ENCODE results near the gene TMEM51.

The TMEM51 gene

DNA sequence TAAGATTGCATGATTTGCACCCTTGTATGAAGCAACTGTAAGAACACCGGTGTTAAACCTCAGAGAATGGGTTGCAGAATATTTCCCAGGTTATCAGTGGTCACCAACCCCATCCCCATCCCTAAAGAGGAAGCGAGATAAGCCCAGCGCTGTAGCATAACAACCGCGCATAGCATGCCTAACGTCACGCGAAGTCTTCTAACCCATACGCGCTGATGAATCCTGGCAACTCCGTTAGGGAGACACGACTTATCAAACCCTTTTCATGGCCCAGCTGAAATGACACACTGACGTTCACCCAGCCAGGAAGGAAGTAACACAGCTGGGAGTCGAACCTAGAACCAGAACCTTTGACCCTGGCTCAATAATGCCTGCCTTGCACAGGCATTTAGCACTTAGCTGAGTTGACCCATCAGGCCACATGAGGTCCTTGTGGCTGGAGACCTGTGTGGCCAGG lies 24.2 kb downstream of the TMEM51 start:
- DNase-seq (ENCODE audit: low read depth) = no peak

DNA sequence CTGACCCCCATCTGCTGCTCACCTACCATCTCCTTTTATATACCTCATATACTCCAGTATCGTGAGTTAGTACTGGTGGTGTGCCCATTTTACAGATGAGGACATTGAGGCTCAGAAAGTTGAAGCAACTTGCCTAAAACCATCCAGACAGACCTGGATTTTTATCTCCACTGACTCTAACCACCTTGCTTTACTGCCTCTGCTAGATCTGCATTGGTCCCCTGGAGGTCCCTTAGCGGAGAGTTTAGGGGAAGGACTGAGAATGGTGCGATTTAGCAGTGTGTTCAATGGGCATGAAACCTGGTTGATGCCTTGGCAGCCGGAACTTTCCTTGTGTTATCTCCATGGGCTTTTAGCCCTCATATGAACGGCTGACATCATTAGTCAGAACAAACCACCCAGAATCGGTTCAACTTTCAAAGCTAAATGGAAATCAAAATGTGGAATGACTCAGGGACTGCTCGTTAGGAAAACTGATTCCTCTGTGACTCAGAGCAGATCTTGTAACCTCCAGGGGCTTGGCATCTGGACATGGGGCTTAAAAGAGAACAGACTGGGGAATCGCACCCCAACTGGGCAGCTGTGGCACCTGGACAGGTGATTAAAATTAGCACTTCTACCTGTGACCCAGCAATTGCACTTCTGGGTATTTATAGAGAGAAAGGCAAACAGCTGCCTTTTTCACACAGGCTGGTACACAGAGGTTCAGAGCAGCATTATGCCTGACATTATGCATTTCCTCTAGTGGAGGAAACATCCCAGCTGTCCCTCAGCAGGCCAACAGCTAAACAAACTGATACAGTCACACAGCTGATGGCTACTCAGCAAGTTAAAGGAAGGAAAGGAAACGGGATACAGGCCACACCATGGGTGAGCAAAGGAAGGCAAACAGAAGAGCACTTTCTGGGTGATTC lies 25.3 kb downstream of the TMEM51 start:
- DNase-seq (ENCODE audit: low read depth) = no peak

DNA sequence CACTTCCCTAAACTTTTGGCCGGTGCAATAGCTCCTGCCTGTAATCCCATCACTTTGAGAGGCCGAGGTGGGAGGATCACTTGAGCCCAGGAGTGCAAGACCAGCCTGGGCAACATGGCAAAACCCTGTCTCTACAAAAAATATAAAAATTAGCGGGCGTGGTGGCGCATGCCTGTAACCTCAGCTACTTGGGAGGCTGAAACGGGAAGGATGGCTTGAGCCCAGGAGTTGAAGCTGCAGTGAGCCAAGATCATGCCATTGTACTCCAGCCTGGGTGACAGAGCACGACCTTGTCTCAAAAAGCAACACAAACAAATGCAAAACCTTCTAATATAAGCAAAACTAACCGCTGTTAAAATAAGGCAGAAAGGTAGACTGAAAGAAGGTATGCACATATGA lies 25.9 kb downstream of the TMEM51 start:
- DNase-seq (ENCODE audit: low read depth) = no peak

DNA sequence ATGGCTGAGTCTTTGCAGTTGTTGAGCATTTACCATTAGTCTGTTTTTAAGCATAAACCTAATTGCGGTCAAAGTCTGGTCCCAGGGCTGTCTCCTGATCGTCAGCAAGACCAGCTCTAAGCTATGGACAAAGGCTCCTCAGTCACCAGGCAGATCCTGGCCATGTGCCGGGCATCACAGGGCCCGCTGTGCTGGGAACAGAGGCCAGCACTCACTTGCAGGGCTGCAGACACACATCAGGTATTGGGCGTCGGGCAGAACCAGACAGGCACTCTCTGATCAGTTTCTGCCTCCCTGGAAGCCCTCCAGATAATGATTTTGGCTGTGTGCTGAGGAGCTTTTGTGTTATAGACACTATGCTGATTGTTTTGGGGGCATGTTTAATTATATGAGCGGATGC lies 26.6 kb downstream of the TMEM51 start:
- no peak for DNase-seq (ENCODE audit: low read depth)

DNA sequence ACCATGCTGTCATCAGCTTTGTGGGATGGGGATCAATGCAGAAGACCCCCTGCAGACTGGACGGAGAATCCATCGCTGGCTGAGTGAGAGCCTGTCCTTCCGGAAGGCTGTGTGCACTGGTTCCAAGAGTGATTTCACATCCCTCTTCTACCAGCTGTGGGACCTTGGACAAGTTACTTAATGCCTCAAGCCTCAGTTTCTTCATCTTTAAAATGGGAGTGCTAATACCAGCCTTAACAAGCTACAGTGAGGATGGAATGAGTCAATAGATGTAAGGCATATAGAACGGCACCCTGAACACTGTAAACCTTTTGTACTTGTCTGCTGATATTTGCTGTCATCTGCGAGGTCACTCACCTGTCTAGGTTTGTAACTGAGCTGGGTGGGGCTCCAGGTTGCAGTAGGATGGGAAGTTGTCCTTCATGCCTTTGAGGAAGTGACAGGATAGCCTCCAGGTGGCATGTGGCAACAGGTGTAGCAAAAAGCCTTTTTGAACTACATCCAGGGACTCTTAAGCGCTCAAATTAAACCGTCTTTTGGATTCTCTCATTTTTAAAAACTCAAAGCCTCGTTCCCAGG lies 27.5 kb downstream of the TMEM51 start:
- DNase-seq (ENCODE audit: low read depth) = no peak

DNA sequence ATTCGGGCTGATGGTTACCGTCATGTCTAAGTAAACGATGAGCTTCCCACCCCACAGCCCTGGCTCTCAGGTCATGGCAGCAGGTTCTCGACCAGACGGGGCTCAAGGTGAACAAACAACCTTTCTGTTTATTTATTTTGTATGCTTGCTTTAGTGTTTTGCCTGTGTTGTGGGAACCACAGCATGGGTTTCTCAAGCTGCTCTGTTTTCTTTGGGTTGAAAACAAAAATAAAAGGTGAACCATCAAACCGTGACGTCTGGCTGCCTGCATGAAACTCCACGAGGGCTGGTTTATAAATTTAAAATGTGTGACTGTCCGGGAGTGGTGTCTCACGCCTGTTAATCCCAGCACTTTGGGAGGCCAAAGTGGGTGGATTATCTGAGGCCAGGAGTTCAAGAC lies 28.0 kb downstream of the TMEM51 start:
- no peak for DNase-seq (ENCODE audit: low read depth)

DNA sequence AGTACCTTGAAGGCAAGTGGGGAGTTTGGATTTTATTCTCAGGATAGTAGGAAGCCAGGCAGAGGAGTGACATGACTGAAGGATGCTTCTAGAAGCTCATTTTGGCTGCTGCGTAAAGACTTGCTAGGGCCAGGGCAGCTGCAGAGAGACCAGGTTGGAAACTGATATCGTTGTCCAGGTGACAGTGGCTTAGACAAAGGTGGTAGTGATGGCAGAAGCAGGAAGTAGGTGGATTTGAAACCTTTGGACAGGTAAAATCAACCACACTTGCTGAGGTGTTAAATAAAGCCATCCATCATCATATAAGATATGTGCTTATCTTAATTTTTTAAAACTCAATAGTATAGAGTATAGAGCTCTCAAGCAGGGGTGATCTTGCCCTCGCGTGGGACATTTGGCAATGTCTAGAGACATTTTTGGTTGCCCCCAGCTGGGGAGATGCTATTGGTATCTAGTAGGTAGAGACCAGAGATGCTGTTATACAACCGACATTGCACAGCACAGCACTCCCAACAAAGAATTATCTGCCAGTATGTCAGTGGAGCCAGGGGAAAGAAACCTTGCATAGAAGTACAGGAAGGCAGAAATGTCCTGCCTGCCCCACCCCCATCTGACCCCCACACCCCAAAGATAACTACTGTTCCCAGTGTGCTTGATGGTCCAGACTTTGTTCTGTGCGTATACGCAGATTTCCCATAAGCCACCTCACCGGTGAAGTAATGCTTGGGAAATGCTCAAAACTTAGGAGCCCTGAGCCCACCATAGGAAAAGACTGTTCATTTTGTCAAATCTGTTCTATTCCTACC lies 31.1 kb downstream of the TMEM51 start:
- DNase-seq (ENCODE audit: low read depth) = no peak

DNA sequence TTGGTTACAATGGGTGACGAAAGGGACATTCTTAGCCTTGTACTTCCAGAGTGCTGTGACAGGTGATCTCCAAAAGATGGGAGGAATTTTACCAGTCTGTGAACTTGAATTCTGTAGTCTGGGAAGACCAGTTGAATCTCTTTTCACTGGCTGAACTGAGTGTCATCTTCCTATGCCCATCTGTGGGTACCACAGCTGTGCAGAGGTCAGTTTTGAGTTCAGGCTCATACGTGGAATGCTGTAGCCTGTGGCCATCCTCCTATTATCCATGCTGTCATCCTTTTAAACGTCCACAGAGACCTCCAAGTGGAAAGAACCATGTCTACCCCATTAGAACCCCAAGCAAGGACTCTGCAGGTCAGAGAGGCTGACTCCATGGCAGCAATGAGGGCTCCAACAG lies 32.1 kb downstream of the TMEM51 start:
- no peak for DNase-seq (ENCODE audit: low read depth)

DNA sequence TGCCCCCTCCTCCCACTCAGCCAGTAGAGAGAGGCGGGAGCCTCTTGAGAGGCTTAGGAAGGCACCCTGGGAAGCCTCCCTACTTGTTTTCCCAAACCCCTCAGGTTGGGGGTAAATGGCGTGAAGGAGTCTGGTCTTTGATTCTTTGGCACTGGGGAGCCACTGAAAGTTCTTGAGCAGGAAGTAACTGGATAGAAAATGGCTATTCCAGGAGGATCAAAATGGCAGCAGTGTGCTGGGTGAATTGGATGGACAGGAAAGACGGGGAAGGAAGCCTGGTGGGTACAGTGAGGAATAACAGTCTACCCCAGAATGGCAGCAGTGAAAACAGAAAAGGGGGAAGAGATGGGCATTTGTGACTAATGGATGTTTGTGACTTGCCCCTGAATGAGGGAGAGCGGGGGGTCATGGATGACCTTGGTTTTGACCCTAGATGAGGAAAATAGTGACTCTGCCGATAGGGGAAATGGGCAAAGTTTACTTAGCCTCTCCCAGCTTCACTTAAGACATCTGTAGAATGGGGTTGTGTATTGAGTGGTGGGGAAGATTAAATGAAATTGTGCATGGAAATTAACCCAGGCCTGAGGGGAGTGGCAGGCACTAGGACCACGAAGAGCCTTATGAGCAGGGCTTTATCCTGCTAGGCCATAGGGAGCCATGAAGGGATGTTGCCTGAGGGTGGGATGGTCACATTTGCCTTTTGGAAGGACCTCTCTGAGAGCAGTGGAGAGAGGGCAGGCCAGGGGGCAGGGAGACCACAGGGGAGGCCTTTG lies 32.7 kb downstream of the TMEM51 start:
- DNase-seq (ENCODE audit: low read depth) = no peak

DNA sequence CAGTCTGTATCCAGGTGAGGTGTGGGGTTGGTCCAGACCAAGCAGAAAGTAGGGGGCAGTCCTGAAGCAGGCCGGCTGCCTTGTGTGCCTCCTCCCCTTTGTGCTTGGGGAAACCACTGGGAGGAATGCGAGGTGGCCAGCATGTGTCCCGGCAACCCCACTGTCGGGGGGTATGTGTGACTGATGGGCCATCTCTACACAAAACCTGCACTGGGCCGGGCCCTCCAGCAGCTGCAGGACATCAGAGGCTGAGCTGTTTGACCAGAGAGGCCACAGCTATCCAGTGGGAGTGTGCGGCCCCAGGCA lies 33.3 kb downstream of the TMEM51 start:
- DNase-seq (ENCODE audit: low read depth) = no peak

DNA sequence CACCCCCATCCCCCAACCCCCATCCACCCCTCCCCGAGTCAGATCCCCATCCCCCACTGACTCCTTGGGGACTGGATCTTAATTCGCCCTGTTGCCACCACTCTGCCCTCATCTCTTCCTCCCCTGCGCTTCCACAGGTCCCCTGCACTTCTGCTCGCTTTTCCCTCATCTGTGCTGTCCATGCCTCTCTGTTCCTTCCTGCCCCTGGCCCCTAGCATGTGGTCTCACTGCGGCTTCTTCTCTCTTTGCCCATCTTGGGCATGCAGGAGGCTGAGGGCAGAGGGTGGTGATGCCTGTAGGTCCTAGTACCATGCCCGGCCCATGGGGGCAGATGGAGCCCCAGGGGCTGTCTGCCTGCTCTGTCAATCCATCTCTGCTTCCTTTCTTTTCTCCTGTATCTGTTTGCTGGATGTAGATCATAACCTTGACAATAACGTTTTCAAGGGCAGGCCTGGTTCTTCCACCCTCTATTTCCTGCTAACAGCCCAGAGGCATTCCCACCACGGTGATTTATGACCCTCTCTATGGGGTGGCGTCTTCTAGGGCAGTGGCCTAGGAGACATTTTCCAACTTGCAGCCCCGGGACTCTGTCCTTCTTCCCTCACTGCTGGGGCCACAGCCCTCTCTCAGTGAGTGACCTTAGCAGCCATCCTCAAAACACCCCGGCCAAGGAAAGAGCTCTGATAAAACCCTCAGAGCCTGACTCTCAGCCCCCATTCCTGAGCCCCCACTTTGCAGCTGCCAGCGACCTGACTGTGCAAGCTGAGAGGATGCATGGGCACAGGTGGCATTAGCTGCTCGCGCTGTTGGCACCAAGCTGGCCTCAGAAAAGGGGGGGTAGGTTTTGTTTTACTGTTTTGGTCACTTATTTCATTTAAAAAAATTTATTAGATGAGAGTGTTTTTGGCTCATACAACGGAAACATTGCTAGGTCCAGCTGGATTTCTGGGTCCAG lies 33.9 kb downstream of the TMEM51 start:
- DNase-seq (ENCODE audit: low read depth) = no peak

DNA sequence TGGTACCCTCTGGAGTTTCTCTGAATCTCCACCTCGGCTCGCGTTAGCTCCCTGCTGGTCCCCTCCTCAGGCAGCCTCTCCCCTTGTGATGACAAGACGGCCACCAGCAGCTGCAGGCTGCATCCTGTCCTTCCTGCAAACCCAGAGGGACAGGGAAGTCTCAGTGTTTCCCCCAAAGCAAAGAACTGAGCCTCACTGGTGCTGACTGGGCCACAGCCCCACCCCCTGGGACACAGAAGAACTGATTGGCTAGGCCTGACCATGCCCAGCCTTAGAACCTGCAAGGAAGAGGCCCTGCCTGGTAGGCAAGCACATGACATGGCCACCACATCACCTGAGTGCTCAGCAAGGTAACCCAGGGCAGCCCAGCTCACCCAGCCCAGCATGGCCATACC lies 34.6 kb downstream of the TMEM51 start:
- no peak for DNase-seq (ENCODE audit: low read depth)

DNA sequence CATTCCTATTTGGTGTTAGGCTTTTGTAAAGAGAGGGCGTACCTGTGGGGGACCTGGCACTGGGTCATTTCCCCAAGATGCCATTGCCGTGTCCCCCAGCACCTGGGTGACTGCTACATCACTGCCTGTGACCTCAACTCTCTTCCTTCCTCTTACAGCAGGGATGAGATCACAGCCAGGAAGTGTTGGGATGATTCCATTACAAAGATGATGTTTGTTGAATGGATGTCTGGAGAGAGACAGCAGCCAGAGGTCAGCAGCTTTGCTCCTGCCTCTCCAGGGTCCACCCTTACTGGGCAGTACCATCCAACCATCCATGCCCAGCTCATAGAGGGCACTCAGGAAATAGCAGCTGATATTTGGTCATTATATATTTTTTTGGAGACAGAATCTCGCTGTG lies 35.1 kb downstream of the TMEM51 start:
- no peak for DNase-seq (ENCODE audit: low read depth)

DNA sequence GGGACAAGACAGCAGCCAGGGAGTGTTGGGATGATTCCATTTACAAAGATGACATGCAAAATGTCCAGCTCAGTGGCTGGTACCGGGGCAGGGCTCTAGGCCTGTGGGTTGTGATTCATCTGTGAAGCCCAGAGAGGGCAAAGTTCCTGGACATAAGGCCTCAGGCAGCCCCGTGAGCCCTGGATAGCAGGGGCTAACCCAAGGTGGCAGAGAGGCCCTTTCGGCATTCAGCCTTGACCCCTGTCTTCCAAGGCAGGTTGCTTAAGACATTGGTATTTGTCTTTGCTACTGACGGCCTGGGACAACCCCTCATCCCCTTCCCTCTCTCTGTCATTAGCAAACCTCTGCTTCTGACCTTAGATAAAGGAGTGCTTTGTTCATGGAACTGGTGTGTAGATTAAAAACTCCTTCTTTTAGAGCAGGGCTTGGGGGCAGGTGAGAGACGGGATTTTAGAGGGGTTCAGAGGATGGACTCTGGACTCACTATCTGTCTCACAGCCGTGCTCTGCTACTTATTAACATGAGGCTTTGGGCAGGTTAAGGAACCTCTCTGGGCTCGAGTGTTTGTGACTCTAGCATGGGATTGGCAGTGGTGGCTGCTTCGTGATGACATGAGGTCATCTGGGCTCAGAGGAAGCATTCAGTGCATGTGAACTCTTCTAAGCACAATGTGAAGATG lies 36.3 kb downstream of the TMEM51 start:
- DNase-seq (ENCODE audit: low read depth) = no peak

DNA sequence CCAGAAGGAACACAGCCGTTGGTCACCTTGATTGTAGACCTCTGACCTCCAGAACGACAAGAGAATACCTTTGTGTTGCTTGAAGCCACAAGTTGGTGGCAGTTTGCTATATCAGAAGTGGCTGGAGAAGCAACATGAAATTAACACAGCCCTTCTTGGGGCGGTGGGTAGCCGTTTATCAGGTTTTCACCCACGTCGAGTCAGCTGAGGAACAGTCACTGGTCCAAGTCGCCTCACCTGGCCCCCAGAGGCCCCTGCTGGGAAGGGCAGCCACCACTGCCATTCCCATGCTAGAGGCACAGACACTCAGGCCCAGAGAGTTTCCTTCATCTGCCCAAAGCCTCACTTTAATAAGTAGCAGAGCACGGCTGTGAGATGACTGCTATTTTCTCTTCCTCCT lies 37.7 kb downstream of the TMEM51 start:
- no peak for DNase-seq (ENCODE audit: low read depth)

DNA sequence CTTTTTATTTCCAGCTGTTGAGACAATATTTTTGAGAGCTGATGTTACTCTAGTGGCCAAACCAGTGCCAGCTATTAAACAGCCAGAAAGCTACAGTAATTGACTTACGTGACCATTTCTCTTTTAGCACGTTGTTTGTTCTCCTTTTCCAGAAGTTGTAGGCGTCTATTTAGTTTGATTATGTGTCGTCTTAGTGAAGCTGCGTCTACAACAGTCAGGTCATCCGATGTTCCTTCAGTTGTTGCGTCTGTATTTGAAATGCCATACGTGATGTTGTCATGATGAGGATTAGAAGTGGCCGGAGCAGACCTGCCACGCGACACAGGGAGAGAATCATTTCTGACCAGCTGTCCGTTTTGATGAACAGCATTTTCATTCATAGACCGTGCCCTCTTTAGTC lies 38.2 kb downstream of the TMEM51 start:
- no peak for DNase-seq (ENCODE audit: low read depth)

DNA sequence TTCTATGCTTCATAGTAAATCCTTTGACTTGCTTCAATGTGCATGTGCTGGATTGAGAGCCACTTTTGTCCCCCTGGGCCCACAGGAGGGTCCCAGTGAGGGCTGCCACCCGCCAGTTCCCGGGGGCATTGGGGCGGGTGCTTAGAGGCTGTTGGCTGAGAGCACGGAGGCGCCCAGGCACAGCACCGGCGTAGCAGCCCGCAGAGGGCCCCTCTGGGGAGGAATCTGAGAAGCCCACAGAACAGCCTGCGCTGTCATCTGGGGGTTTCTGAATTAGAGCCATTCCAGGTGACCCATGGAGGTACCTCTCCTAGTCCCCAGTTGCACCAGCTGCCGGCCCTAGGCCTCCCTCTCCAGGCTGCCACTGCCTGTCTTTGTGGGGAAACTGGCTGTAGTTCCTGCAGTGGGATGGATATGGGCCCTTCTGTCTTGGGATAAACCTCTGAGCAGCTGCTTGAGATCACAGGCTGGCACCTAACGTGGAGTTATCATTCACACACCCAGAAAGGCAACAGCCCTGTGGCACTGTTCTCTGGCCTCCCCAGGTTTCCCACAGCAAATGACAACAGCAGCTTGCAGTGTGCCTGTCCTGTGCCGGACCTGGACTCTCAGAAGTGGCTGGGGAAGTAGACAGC lies 39.5 kb downstream of the TMEM51 start:
- no peak for DNase-seq (ENCODE audit: low read depth)

DNA sequence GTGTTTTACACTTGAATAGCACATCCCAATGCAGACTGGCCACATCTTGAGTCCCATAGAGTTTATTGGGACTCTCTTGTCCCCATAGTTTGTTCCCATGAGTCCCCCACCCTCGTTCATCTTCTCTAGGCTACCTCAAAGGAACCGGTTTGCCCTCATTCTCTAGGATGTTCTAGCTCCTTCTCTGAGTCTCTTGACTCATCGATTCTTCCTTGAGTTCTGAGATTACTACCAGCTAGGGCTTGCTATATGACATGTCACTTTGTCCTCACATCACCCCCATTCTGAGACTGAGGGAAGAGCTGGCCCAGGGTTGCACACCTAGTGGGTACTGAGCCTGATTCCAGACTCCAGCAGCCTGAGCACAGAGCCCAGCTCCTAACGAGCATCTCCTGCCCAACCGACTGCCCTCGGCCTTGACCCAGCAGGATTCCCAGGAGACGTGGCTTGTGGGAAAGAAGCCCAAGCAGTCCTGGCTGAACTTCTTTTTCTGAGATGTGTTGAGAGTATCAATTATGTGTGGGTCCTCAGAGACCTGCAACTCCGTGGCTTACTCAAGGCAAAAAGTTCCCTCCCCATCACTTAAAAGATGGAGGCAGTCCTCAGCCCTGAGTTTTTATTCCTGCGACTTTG lies 42.0 kb downstream of the TMEM51 start:
- no peak for DNase-seq (ENCODE audit: low read depth)

DNA sequence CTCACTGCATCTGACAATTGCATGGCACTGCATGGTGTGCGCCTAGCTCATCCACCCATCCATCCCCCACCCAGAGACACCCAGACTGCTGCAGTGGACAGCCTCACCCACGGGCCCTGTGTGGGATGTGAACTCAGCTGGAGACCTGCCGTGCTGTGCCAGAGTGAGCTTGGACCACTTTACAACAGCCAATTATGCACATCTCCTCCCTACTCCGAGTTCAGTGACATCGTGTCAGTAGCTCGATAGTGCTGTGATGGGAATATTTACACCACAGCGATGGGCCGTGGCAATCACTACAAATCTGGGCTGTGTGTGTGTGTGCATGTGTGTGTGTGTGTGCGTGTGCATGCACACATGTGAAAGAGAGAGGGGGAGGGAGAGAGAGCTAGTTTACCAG lies 42.5 kb downstream of the TMEM51 start:
- DNase-seq (ENCODE audit: low read depth) = no peak
